G401.6 (cell line): ENCODE results near the gene WDR75.

Source experiments
- FAIRE-seq: peaks from 2 replicates; lab custom pipeline; 2012; peaks lifted over from hg19 to GRCh38; lab: Jason Lieb, UNC

Gene WDR75

GRCh38 chr2:189500456-189501160 lies 59.3 kb downstream of the WDR75 start:
- no peak for FAIRE-seq

- no peak for FAIRE-seq
Observed at GRCh38 chr2:189501487-189501886, 60.2 kb downstream of the WDR75 start.

- no peak for FAIRE-seq
Observed at GRCh38 chr2:189502714-189503113, 61.4 kb downstream of the WDR75 start.

GRCh38 chr2:189504238-189504637 lies 63.0 kb downstream of the WDR75 start:
- no peak for FAIRE-seq

- no peak for FAIRE-seq
Observed at GRCh38 chr2:189505492-189505891, 64.2 kb downstream of the WDR75 start.

GRCh38 chr2:189506514-189506976 lies 65.3 kb downstream of the WDR75 start:
- FAIRE-seq: no peak

GRCh38 chr2:189511210-189511959 lies 70.1 kb downstream of the WDR75 start:
- FAIRE-seq: no peak

GRCh38 chr2:189511960-189512319 lies 70.7 kb downstream of the WDR75 start:
- FAIRE-seq: peak; percentile 76

- FAIRE-seq: no peak
Observed at GRCh38 chr2:189512879-189513278, 71.6 kb downstream of the WDR75 start.

- no peak for FAIRE-seq
Observed at GRCh38 chr2:189514104-189514503, 72.8 kb downstream of the WDR75 start.

GRCh38 chr2:189515264-189515663 lies 74.0 kb downstream of the WDR75 start:
- FAIRE-seq: no peak

GRCh38 chr2:189516546-189516945 lies 75.3 kb downstream of the WDR75 start:
- no peak for FAIRE-seq

GRCh38 chr2:189517847-189518535 lies 76.7 kb downstream of the WDR75 start:
- FAIRE-seq: no peak

- no peak for FAIRE-seq
Observed at GRCh38 chr2:189519631-189520387, 78.5 kb downstream of the WDR75 start.

GRCh38 chr2:189521699-189522434 lies 80.6 kb downstream of the WDR75 start:
- FAIRE-seq: no peak

GRCh38 chr2:189522435-189523151 lies 81.3 kb downstream of the WDR75 start:
- FAIRE-seq: no peak

GRCh38 chr2:189524746-189525145 lies 83.5 kb downstream of the WDR75 start:
- FAIRE-seq: no peak
